ENCODE measurements around the gene CEP112. TPM values are rescaled to one million over a fixed set of nuclear protein-coding genes. Genes with fewer than 3 reads are reported as not detected.

CEP112 gene
- total RNA-seq, 2 donors from 2014 or later = 5.9 to 6.2 TPM

GRCh38 chr17:65634533-65634932 is 557.4 kb downstream of the CEP112 start:
- intact Hi-C loops (cut with DNase I) = no loop called here
- H3K4me1 ChIP-seq = no peaks in the 10 kb centered on the region
- H3K4me3 ChIP-seq = no peak overlapping the region
- DNase-seq = peak; percentile 77
- no peak overlapping the region for H3K9ac ChIP-seq (ENCODE audit: low read depth in 2 of 2, low read length in 2 of 2)
- no peaks in the 10 kb centered on the region for H3K9me3 ChIP-seq
- H3K36me3 ChIP-seq = no peaks in the 10 kb centered on the region
- TF ChIP-seq, protein P1, sequence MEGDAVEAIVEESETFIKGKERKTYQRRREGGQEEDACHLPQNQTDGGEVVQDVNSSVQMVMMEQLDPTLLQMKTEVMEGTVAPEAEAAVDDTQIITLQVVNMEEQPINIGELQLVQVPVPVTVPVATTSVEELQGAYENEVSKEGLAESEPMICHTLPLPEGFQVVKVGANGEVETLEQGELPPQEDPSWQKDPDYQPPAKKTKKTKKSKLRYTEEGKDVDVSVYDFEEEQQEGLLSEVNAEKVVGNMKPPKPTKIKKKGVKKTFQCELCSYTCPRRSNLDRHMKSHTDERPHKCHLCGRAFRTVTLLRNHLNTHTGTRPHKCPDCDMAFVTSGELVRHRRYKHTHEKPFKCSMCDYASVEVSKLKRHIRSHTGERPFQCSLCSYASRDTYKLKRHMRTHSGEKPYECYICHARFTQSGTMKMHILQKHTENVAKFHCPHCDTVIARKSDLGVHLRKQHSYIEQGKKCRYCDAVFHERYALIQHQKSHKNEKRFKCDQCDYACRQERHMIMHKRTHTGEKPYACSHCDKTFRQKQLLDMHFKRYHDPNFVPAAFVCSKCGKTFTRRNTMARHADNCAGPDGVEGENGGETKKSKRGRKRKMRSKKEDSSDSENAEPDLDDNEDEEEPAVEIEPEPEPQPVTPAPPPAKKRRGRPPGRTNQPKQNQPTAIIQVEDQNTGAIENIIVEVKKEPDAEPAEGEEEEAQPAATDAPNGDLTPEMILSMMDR (IDR thresholded peaks at IDR 0.05) = no peak
- peak overlapping the region; percentile 15 for H3K27ac ChIP-seq
- H3K27me3 ChIP-seq = no peaks in the 10 kb centered on the region

- TF ChIP-seq, protein P1 (IDR thresholded peaks at IDR 0.05) = no peak
- H3K27me3 ChIP-seq = no peaks in the 10 kb centered on the region
- DNase-seq = no peak
- H3K4me3 ChIP-seq = no peak overlapping the region
- intact Hi-C loops (cut with DNase I) = no loop called here
- peak overlapping the region; percentile 15 for H3K27ac ChIP-seq
- no peak overlapping the region for H3K9ac ChIP-seq (ENCODE audit: low read depth in 2 of 2, low read length in 2 of 2)
- no peaks in the 10 kb centered on the region for H3K9me3 ChIP-seq
- H3K4me1 ChIP-seq = no peaks in the 10 kb centered on the region
- no peaks in the 10 kb centered on the region for H3K36me3 ChIP-seq
These were observed 557.9 kb downstream of the CEP112 start for GRCh38 chr17:65633988-65634387.

GRCh38 chr17:65633146-65633881 is 558.6 kb downstream of the CEP112 start:
- no peaks in the 10 kb centered on the region for H3K36me3 ChIP-seq
- H3K9ac ChIP-seq (ENCODE audit: low read depth in 2 of 2, low read length in 2 of 2) = no peak overlapping the region
- DNase-seq = no peak
- no peaks in the 10 kb centered on the region for H3K9me3 ChIP-seq
- H3K27ac ChIP-seq = peak overlapping the region; percentile 15
- no peaks in the 10 kb centered on the region for H3K27me3 ChIP-seq
- H3K4me1 ChIP-seq = no peaks in the 10 kb centered on the region
- H3K4me3 ChIP-seq = no peak overlapping the region
- intact Hi-C loops (cut with DNase I) = no loop called here
- TF ChIP-seq, protein P1 (IDR thresholded peaks at IDR 0.05) = no peak

DNA sequence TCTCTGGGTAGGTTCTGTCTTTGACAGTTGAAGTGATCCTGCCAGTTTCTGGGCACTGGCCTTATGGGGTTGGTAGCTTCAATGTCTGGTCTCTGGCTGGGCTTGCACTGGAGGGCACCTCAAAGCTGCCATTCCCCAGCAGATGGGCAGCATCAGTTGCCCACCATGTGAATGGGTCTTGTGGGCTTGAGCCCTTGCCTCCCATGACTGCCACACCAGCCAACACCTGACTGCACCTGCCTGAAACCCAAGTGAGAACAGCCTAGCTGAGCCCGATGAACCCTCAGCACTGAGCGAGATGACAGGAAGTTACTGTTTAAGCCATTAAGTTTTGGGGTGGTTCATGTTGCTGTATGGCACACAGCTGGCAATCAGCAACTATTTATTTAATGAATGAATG is 561.4 kb downstream of the CEP112 start:
- no peaks in the 10 kb centered on the region for H3K27me3 ChIP-seq
- H3K27ac ChIP-seq = no peak overlapping the region
- H3K4me1 ChIP-seq = peaks cover 3% of the 10 kb centered on the region
- TF ChIP-seq, protein P1 (IDR thresholded peaks at IDR 0.05) = no peak
- no peak overlapping the region for H3K9ac ChIP-seq (ENCODE audit: low read depth in 2 of 2, low read length in 2 of 2)
- no peak overlapping the region for H3K4me3 ChIP-seq
- peak; percentile 35 for DNase-seq
- H3K36me3 ChIP-seq = no peaks in the 10 kb centered on the region
- H3K9me3 ChIP-seq = no peaks in the 10 kb centered on the region
- intact Hi-C loops (cut with DNase I) = no loop called here

DNA sequence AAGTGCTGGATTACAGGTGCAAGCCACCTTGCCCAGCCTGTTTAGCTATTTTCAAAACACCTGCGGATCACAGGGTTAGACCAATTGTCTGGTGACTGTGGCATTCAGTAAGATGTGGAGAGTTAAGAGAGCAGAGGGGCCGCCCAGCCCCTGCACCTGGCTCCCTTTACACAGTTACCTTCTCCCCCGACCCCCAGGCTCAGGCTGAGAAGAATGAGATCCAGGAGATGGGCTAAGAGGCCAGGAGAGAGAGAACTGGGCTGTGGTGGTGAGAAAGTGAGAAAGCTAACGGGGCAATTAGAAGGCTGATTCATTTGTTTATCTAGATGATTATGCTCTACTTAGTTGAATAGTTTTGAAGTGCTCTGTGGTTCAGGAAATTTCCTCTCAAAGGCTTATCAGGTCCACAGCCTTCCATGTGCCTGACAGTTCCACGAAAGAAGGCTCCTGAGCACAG is 562.7 kb downstream of the CEP112 start:
- TF ChIP-seq, protein P1 (IDR thresholded peaks at IDR 0.05) = no peak
- intact Hi-C loops (cut with DNase I) = loop anchor here (10.0 kb wide), 1 partner anchor 354 kb away; no protein-coding TSS in a partner anchor
- Histone ChIP-seq H3K9ac (ENCODE audit: low read depth in 2 of 2, low read length in 2 of 2) (no peak overlapping the region), H3K4me1 (peaks cover 3% of the 10 kb centered on the region), H3K9me3 (no peaks in the 10 kb centered on the region), H3K4me3 (no peak overlapping the region), H3K27me3 (no peaks in the 10 kb centered on the region), H3K36me3 (no peaks in the 10 kb centered on the region), H3K27ac (no peak overlapping the region)
- DNase-seq = no peak
